GM12874 (cell line): Measurements from ENCODE around the gene RPS6KA2.

Experiments used
- TF ChIP-seq, protein P1 (sequence below): IDR thresholded peaks from 2 replicates; pipeline ENCODE4 v1.5.1; 2011; ENCODE audit warnings: low read depth, mild to moderate bottlenecking, control low read depth, low read length, moderate library complexity; ENCODE audit not compliant: insufficient read depth

The RPS6KA2 gene

DNA sequence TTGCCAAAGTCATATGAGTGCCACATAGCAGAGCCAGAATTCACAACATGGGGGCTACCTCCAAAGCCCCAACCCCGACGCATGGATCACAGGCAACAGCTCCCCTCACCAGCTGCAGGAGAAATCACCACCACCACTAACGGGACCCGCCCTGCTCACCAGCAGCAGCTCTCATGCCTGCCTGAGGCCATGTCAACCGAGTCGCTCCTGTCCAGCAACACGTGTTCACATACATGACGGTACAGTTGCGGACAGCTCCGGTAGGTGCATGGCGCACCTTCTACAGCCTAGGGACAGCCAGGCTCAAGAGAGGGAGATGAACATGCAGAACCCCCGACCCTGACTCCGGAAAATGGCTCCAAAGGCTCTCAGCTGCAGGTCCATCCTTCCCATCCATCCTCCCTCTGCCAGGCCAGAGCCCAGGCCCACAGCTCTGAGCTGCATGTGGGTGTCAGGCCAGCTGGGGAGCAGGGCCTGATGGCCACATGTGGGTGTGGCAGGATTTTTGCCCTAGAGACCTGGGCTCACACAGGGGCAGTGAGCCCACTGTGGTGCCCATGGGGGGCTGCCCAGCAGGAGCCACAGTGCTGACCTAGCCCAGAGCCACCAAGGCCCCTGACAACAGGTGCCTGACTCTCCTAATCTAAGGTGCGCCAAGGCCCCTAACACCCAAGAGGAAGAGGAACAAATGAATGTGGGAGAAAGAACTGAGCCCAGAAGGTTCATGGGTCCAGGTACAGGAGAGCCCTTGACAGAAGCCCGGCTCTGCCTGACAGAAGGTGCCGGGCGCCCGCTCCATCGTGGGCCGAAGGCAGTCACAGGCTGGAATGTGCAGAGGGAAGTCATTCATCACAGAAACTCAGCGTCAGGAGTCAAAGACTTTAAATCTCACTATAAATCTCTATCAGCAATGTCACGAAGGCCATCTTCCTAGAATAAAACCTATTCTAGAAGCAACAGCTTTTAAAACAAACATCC lies 10.5 kb downstream of the RPS6KA2 start:
- TF ChIP-seq, protein P1, sequence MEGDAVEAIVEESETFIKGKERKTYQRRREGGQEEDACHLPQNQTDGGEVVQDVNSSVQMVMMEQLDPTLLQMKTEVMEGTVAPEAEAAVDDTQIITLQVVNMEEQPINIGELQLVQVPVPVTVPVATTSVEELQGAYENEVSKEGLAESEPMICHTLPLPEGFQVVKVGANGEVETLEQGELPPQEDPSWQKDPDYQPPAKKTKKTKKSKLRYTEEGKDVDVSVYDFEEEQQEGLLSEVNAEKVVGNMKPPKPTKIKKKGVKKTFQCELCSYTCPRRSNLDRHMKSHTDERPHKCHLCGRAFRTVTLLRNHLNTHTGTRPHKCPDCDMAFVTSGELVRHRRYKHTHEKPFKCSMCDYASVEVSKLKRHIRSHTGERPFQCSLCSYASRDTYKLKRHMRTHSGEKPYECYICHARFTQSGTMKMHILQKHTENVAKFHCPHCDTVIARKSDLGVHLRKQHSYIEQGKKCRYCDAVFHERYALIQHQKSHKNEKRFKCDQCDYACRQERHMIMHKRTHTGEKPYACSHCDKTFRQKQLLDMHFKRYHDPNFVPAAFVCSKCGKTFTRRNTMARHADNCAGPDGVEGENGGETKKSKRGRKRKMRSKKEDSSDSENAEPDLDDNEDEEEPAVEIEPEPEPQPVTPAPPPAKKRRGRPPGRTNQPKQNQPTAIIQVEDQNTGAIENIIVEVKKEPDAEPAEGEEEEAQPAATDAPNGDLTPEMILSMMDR = no peak

DNA sequence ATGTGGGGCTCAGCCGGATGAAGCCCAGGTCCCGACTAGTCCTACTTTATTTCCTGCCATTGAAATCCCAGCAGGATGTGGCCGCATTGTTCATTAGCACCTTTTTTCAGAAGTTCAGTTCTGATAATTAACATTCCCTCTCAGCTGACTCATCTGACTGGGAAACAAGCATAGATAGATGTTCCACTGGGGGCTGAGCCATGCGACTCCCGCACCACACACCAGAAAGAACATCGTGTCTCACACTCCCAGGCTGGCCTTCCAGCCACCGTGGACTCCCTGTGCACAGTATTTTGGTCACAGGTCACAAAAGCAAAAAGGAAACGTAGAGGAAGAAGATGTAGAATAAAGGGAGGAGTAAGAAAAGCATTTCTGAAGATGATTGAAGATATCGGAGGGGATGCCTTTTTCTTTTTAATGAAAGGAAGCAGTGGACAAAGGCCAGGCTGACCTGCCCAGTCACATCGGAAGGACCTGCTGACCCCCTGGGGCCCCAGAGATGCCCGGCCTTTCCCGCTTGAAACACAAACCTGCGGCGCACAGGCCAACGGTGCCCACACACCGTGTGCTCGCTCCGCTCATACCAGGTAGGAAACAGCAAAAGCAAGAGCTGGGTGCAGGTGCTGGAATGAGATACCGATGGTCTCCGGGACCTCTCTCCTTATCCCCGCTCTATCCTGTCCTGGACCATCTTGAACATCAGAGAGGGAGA lies 11.8 kb downstream of the RPS6KA2 start:
- TF ChIP-seq, protein P1 = no peak

DNA sequence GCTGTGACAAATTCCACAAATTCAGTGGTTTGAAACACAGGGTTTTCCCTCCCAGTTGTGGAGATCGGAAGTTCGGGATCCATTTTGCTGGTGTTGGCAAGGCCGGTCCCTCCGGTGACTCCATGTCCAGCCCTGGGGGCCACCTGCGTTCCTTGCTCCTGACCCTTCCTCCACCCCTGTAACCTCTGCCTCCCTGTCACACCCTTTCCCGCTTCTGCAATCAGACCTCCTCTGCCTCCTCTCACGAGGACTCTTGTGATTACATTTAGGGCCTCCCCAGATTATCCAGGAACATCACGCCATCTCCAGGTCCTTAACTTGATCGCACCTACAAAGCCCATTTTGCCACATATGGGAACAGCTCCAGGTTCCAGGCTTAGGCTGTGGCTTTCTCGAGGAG lies 12.5 kb downstream of the RPS6KA2 start:
- TF ChIP-seq, protein P1 = no peak

DNA sequence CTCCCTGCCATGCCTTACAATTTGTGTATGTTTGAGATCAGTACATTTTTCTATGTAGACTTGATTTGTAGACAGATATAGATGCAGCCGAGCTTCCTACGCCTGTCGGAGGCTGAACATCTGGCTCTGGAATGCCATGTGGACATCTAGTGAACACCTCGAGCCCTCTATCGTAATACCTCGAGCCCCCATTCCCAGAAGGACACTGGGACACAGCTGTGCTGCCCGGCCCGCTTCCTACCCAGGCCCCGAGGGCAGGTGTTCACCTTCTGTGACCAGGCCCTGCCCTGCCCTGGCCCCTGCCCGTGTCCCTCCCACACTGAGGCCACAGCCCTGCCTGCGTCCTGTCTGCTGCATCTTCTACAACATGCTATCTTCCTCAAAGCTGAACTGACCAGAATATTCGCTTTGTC lies 12.9 kb downstream of the RPS6KA2 start:
- TF ChIP-seq, protein P1 = no peak

DNA sequence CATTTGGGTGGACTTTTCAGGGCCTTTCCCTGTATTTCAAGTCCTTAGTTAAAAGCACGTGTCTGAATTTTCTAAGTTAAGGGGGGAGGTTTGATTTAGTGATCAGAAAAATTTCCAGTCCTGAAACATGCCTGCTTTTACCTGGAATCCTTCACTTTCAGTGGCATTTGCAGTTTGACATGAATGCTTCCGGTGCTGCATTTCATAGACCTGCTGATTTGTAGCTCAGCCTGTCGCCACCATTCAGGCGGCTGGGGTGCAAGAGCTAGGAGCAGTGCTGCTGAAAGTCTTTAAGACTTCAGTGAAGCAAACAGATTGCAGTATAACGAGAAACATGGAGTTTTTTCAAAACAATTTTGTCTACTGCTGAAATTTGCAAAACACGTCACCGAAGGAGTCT lies 14.0 kb downstream of the RPS6KA2 start:
- TF ChIP-seq, protein P1 = no peak

DNA sequence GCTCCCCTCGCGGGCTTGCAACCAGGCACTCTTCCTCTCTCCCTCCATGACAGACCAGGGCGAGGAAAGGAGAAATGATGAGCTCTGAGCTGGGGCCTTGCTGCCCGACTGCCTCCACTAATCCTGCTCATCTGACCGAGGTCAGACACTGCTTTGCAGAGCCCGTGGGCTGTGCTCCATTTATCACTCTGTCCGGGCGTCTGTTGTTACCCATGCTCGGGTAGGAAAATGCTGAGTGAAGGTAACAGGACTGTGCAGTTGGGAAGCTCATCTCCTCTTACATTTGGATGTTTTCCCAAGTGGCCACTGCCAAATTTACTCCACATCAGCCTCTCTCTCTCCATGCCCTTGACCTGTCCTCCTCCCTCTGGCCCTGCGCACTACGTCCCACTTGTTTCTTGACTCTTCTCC lies 14.6 kb downstream of the RPS6KA2 start:
- TF ChIP-seq, protein P1 = no peak

DNA sequence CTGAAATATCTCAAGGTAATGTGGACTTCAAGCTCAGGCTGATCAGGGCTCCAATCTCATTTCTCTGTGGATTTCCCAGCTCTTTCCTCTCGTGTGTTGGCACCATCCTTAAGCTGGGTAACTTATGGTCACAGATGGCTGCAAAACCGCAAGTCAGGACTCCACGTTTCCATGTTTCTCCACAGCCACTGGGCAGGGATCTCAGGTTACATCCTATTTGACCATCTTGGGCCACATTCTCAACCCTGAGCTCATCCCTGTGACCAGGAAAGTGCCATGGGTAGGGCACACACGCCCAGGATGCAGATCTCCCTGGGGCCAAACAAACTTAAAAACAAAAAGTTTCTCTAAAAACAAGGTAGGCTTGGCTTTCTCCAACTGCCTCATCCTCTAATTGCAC lies 15.4 kb downstream of the RPS6KA2 start:
- TF ChIP-seq, protein P1 = no peak
